HEK293 (cell line): ENCODE measurements around the gene MMP23B.

Experiments
- CTCF ChIA-PET: fragments of 350-600 bp; formaldehyde crosslinking; extraction: SDS; loops from one replicate; lab custom pipeline; 2021; ENCODE audit warnings: antibody characterized with exemption; lab: Yijun Ruan, JAX
- POLR2A ChIA-PET: fragments of 300-600 bp; formaldehyde crosslinking; extraction: SDS; loops from one replicate; lab custom pipeline; 2020; ENCODE audit warnings: antibody characterized with exemption, inconsistent platforms; lab: Yijun Ruan, JAX
- H3K27ac ChIP-seq: fragments of 200-500 bp; sonication (Bioruptor generic); 2 replicates; pipeline ENCODE4 v1.5.1; 2014; ENCODE audit warnings: low read depth, low read length, control low read depth, inconsistent platforms; ENCODE audit errors: extremely low read depth
- H3K36me3 ChIP-seq, 2 experiments: fragments of 200-500 bp in 1 of 2; sonication (Bioruptor generic) in 1 of 2; 1 replicate in 1 of 2; 2 replicates in 1 of 2; pipeline ENCODE4 v1.5.1; 2014 to 2017; ENCODE audit warnings: inconsistent platforms in 2 of 2, low read length in 2 of 2; ENCODE audit not compliant: control insufficient read depth in 2 of 2, insufficient read depth in 1 of 2
- H3K4me1 ChIP-seq: fragments of 200-500 bp; sonication (Bioruptor generic); 2 replicates; pipeline ENCODE4 v1.5.1; 2014; ENCODE audit warnings: mild to moderate bottlenecking, low read length, inconsistent platforms; ENCODE audit not compliant: control insufficient read depth, insufficient read depth
- H3K4me3 ChIP-seq: 2 replicates; pipeline ENCODE4 v1.5.1; 2011; ENCODE audit warnings: low read depth, mild to moderate bottlenecking, control low read depth, low read length, moderate library complexity
- H3K9me3 ChIP-seq: fragments of 200-500 bp; sonication (Bioruptor generic); 2 replicates; pipeline ENCODE4 v1.5.1; 2014; ENCODE audit warnings: low read depth, low read length, inconsistent platforms; ENCODE audit not compliant: control insufficient read depth, insufficient read depth
- BCL11B ChIP-seq: fragments of 450-650 bp; formaldehyde crosslinking; IDR thresholded peaks from 2 replicates; pipeline ENCODE4 v1.5.1; 2016; ENCODE audit warnings: low read depth, missing biosample characterization, missing genetic modification characterization
- BCL6B ChIP-seq: fragments of 450-650 bp; formaldehyde crosslinking; IDR thresholded peaks from 2 replicates; pipeline ENCODE4 v1.5.1; 2017; ENCODE audit warnings: missing biosample characterization, missing genetic modification characterization
- GLI4 ChIP-seq: fragments of 450-650 bp; formaldehyde crosslinking; IDR thresholded peaks from 2 replicates; pipeline ENCODE4 v1.5.1; 2016; ENCODE audit warnings: missing biosample characterization, missing genetic modification characterization
- HOXC10 ChIP-seq: sonication (generic); formaldehyde crosslinking; IDR thresholded peaks from 2 replicates; pipeline ENCODE4 v1.8.1; 2023; ENCODE audit warnings: mild to moderate bottlenecking, missing genetic modification reagents
- KLF1 ChIP-seq: fragments of 450-650 bp; formaldehyde crosslinking; IDR thresholded peaks from 2 replicates; pipeline ENCODE4 v1.5.1; 2016; ENCODE audit warnings: missing biosample characterization, missing genetic modification characterization
- KLF9 ChIP-seq: fragments of 450-650 bp; formaldehyde crosslinking; IDR thresholded peaks from 2 replicates; pipeline ENCODE4 v1.5.1; 2016; ENCODE audit warnings: missing biosample characterization, missing genetic modification characterization, low read depth
- PRDM4 ChIP-seq: fragments of 450-650 bp; formaldehyde crosslinking; IDR thresholded peaks from 2 replicates; pipeline ENCODE4 v1.5.1; 2017; ENCODE audit warnings: missing biosample characterization, missing genetic modification characterization
- TCF7L2 ChIP-seq: IDR thresholded peaks from 2 replicates; pipeline ENCODE4 v1.6.1; 2011; ENCODE audit warnings: low read depth, mild to moderate bottlenecking, inconsistent platforms, low read length, moderate library complexity, borderline replicate concordance
- TSHZ1 ChIP-seq: fragments of 450-650 bp; formaldehyde crosslinking; IDR thresholded peaks from 2 replicates; pipeline ENCODE4 v1.5.1; 2016; ENCODE audit warnings: missing biosample characterization, missing genetic modification characterization, borderline replicate concordance
- ZFP41 ChIP-seq: fragments of 450-650 bp; formaldehyde crosslinking; IDR thresholded peaks from 2 replicates; pipeline ENCODE4 v1.5.1; 2016; ENCODE audit warnings: missing biosample characterization, missing genetic modification characterization, borderline replicate concordance
- ZNF157 ChIP-seq: fragments of 450-650 bp; formaldehyde crosslinking; IDR thresholded peaks from 2 replicates; pipeline ENCODE4 v1.5.1; 2016; ENCODE audit warnings: missing biosample characterization, missing genetic modification characterization
- ZNF169 ChIP-seq: fragments of 450-650 bp; formaldehyde crosslinking; IDR thresholded peaks from 2 replicates; pipeline ENCODE4 v1.5.1; 2016; ENCODE audit warnings: missing biosample characterization, missing genetic modification characterization
- ZNF2 ChIP-seq: fragments of 450-650 bp; formaldehyde crosslinking; IDR thresholded peaks from 2 replicates; pipeline ENCODE4 v1.5.1; 2016; ENCODE audit warnings: missing biosample characterization, missing genetic modification characterization
- ZNF302 ChIP-seq: fragments of 450-650 bp; formaldehyde crosslinking; IDR thresholded peaks from 2 replicates; pipeline ENCODE4 v1.5.1; 2016; ENCODE audit warnings: missing biosample characterization, missing genetic modification characterization, low read depth
- ZNF354C ChIP-seq: fragments of 450-650 bp; formaldehyde crosslinking; IDR thresholded peaks from 2 replicates; pipeline ENCODE4 v1.5.1; 2016; ENCODE audit warnings: missing biosample characterization, missing genetic modification characterization, low read depth, borderline replicate concordance
- ZNF366 ChIP-seq: fragments of 450-650 bp; formaldehyde crosslinking; conservative IDR thresholded peaks from 2 replicates; pipeline ENCODE4 v1.5.1; 2016; ENCODE audit warnings: missing biosample characterization, missing genetic modification characterization
- ZNF37A ChIP-seq: fragments of 450-650 bp; IDR thresholded peaks from 2 replicates; pipeline ENCODE4 v1.5.1; 2018; ENCODE audit warnings: missing biosample characterization, missing genetic modification characterization
- ZNF513 ChIP-seq: fragments of 450-650 bp; IDR thresholded peaks from 2 replicates; pipeline ENCODE4 v1.5.1; 2018; ENCODE audit warnings: missing biosample characterization, missing genetic modification characterization
- ZNF518A ChIP-seq: fragments of 450-650 bp; formaldehyde crosslinking; conservative IDR thresholded peaks from 2 replicates; pipeline ENCODE4 v1.5.1; 2016; ENCODE audit warnings: low read depth, missing biosample characterization, missing genetic modification characterization
- ZNF530 ChIP-seq: fragments of 450-650 bp; formaldehyde crosslinking; IDR thresholded peaks from 2 replicates; pipeline ENCODE4 v1.5.1; 2016; ENCODE audit warnings: low read depth, missing biosample characterization, missing genetic modification characterization
- ZNF830 ChIP-seq: fragments of 450-650 bp; IDR thresholded peaks from 2 replicates; pipeline ENCODE4 v1.5.0; 2018; ENCODE audit warnings: missing biosample characterization, missing genetic modification characterization, low read depth, mild to moderate bottlenecking, moderate library complexity

The MMP23B gene

GRCh38 chr1:1610796-1611195, 21.2 kb upstream of the MMP23B start:
- H3K4me3 ChIP-seq: no peak overlapping the region
- TF ChIP-seq ZFP41 (tag by site-specific recombination) (no peak), BCL11B (tag by site-specific recombination) (no peak), BCL6B (tag by site-specific recombination) (no peak), PRDM4 (tag by site-specific recombination) (no peak), KLF1 (tag by site-specific recombination) (no peak), GLI4 (tag by site-specific recombination) (no peak)
- CTCF ChIA-PET: interaction anchor here (0.9 kb wide), 1 partner anchor 13 kb away, joined by 6 read pairs; no protein-coding TSS in a partner anchor
- H3K9me3 ChIP-seq: no peaks in the 10 kb centered on the region
- no peaks in the 10 kb centered on the region for H3K36me3 ChIP-seq
- no peak overlapping the region for H3K27ac ChIP-seq
- 0 out of 2 replicates have a peak, but pooled peaks cover 3% of the 10 kb centered on the region for H3K4me1 ChIP-seq
- POLR2A ChIA-PET: interaction anchor here (0.7 to 1.2 kb wide), 2 partner anchors 18 to 22 kb away, joined by 3 to 4 read pairs; no protein-coding TSS in a partner anchor

GRCh38 chr1:1612104-1612400, 19.9 kb upstream of the MMP23B start:
- H3K4me3 ChIP-seq: no peak overlapping the region
- CTCF ChIA-PET: no interaction called here
- H3K27ac ChIP-seq: no peak overlapping the region
- 0 out of 2 replicates have a peak, but pooled peaks cover 3% of the 10 kb centered on the region for H3K4me1 ChIP-seq
- H3K9me3 ChIP-seq: no peaks in the 10 kb centered on the region
- POLR2A ChIA-PET: interaction anchor here (1.2 kb wide), 2 partner anchors 11 to 23 kb away, joined by 4 read pairs; no protein-coding TSS in a partner anchor
- H3K36me3 ChIP-seq: peaks cover 0 to 4% of the 10 kb centered on the region in 2 experiments; a peak in 1 of 3 replicates
- no peak for TF ChIP-seq ZNF530
- TF ChIP-seq TCF7L2: no peak
- no peak for TF ChIP-seq ZNF513 (tag by site-specific recombination)
- TF ChIP-seq ZNF169 (tag by site-specific recombination): no peak
- TF ChIP-seq BCL11B (tag by site-specific recombination): no peak
- TF ChIP-seq TSHZ1 (tag by site-specific recombination): no peak
- no peak for TF ChIP-seq ZNF37A (tag by site-specific recombination)
- no peak for TF ChIP-seq ZNF157 (tag by site-specific recombination)
- no peak for TF ChIP-seq ZNF366 (tag by site-specific recombination)
- TF ChIP-seq HOXC10 (CRISPR knock-in tag): no peak
- no peak for TF ChIP-seq ZNF354C
- TF ChIP-seq ZFP41 (tag by site-specific recombination): no peak
- no peak for TF ChIP-seq KLF9 (tag by site-specific recombination)
- TF ChIP-seq ZNF518A (tag by site-specific recombination): no peak
- no peak for TF ChIP-seq ZNF2 (tag by site-specific recombination)
- TF ChIP-seq ZNF830 (tag by site-specific recombination): no peak
- no peak for TF ChIP-seq ZNF302
